Neural cell (in vitro differentiated cells): ENCODE data around the gene GALNT2. TPM values are rescaled to one million over a fixed set of nuclear protein-coding genes. Genes with fewer than 3 reads are reported as not detected.

Experiments used
- H2AFZ ChIP-seq: fragments of 200-600, 300-800 bp; sonication (generic), shearing (Covaris generic); 2 replicates; pipeline ENCODE4 v1.6.0; 2014; ENCODE audit warnings: low read depth, mild to moderate bottlenecking, antibody characterized with exemption, low read length, moderate library complexity
- H3F3A ChIP-seq: fragments of 200-600 bp; shearing (Covaris generic); 2 replicates; pipeline ENCODE4 v1.6.1; 2016; ENCODE audit warnings: mild to moderate bottlenecking, moderate library complexity, mixed read lengths, antibody characterized with exemption, low read length; ENCODE audit not compliant: insufficient read depth, poor library complexity, severe bottlenecking
- H3K27ac ChIP-seq: fragments of 200-600, 300-800 bp; sonication (generic), shearing (Covaris generic); 2 replicates; pipeline ENCODE4 v1.5.1; 2014; ENCODE audit warnings: mild to moderate bottlenecking, low read length, moderate library complexity
- H3K27me3 ChIP-seq: fragments of 300-800, 200-600 bp; sonication (generic), shearing (Covaris generic); 2 replicates; pipeline ENCODE4 v1.6.0; 2014; ENCODE audit warnings: mild to moderate bottlenecking, low read depth, low read length, moderate library complexity; ENCODE audit not compliant: insufficient read depth
- H3K36me3 ChIP-seq: fragments of 300-800, 200-600 bp; sonication (generic), shearing (Covaris generic); 2 replicates; pipeline ENCODE4 v1.5.1; 2014; ENCODE audit warnings: mild to moderate bottlenecking, antibody characterized with exemption, low read length, moderate library complexity; ENCODE audit not compliant: insufficient read depth
- H3K4me2 ChIP-seq: fragments of 300-800, 200-600 bp; sonication (generic), shearing (Covaris generic); 2 replicates; pipeline ENCODE4 v1.6.0; 2014; ENCODE audit warnings: mild to moderate bottlenecking, low read length
- H3K4me3 ChIP-seq: fragments of 300-800, 200-600 bp; sonication (generic), shearing (Covaris generic); 2 replicates; pipeline ENCODE4 v1.5.1; 2014; ENCODE audit warnings: mild to moderate bottlenecking, low read length, moderate library complexity
- H3K79me2 ChIP-seq: fragments of 200-600 bp; shearing (Covaris generic); replicated peaks from 2 replicates; pipeline ENCODE4 v1.6.0; 2014; ENCODE audit warnings: mild to moderate bottlenecking, low read length, moderate library complexity; ENCODE audit not compliant: insufficient read depth
- H3K9ac ChIP-seq: fragments of 300-800, 200-600 bp; sonication (generic), shearing (Covaris generic); 2 replicates; pipeline ENCODE4 v1.6.1; 2016; ENCODE audit warnings: mild to moderate bottlenecking, low read length, mixed read lengths
- H3K9me2 ChIP-seq: fragments of 200-600 bp; shearing (Covaris generic); 2 replicates; pipeline ENCODE4 v1.6.1; 2016; ENCODE audit warnings: mild to moderate bottlenecking, low read length, mixed read lengths; ENCODE audit not compliant: insufficient read depth
- H3K9me3 ChIP-seq: fragments of 200-600, 300-800 bp; sonication (generic), shearing (Covaris generic); 2 replicates; pipeline ENCODE4 v1.6.1; 2016; ENCODE audit warnings: mild to moderate bottlenecking, mixed run types, low read length, moderate library complexity, mixed read lengths
- H4K20me1 ChIP-seq: fragments of 200-600 bp; shearing (Covaris generic); 2 replicates; pipeline ENCODE4 v1.6.1; 2016; ENCODE audit warnings: mild to moderate bottlenecking, mixed run types; ENCODE audit not compliant: insufficient read depth
- EP300 ChIP-seq: fragments of 450-650 bp; conservative IDR thresholded peaks from 2 replicates; pipeline ENCODE4 v1.6.1; 2014; ENCODE audit warnings: antibody characterized with exemption, mild to moderate bottlenecking, moderate library complexity; ENCODE audit not compliant: poor library complexity, severe bottlenecking
- EZH2 ChIP-seq: fragments of 200-600, 300-800 bp; shearing (Covaris generic), sonication (generic); IDR thresholded peaks from 2 replicates; pipeline ENCODE4 v1.6.1; 2014; ENCODE audit warnings: antibody characterized with exemption, low read length, borderline replicate concordance, mild to moderate bottlenecking; ENCODE audit not compliant: insufficient read depth, poor library complexity, severe bottlenecking
- MXI1 ChIP-seq: fragments of 450-650 bp; conservative IDR thresholded peaks from 2 replicates; pipeline ENCODE4 v1.6.1; 2014; ENCODE audit warnings: antibody characterized with exemption, mild to moderate bottlenecking; ENCODE audit not compliant: poor library complexity, severe bottlenecking
- POLR2AphosphoS5 ChIP-seq: IDR thresholded peaks from 2 replicates; pipeline ENCODE4 v1.6.1; 2012
- RAD21 ChIP-seq: fragments of 450-650 bp; conservative IDR thresholded peaks from 2 replicates; pipeline ENCODE4 v1.6.1; 2014; ENCODE audit warnings: antibody characterized with exemption, mild to moderate bottlenecking, moderate library complexity
- SMC3 ChIP-seq: fragments of 450-650 bp; conservative IDR thresholded peaks from 2 replicates; pipeline ENCODE4 v1.6.1; 2014; ENCODE audit warnings: antibody characterized with exemption, mild to moderate bottlenecking, moderate library complexity; ENCODE audit not compliant: poor library complexity
- TAF1 ChIP-seq: IDR thresholded peaks from 2 replicates; pipeline ENCODE4 v1.6.1; 2012; ENCODE audit warnings: low read depth
- polyA plus RNA-seq: library from polyadenylated mRNA; depleted of rRNA; stranded (reverse); fragments of >200 nt; gene quantifications from 2 replicates; pipeline ENCODE4 v1.2.3, GENCODE V29; 2014
- TF ChIP-seq, protein P1 (sequence below): fragments of 450-650 bp; IDR thresholded peaks from 2 replicates; pipeline ENCODE4 v1.5.1; 2014; ENCODE audit warnings: antibody characterized with exemption, mild to moderate bottlenecking, moderate library complexity; ENCODE audit not compliant: poor library complexity, severe bottlenecking
- TF ChIP-seq, protein P2 (sequence below): IDR thresholded peaks from 2 replicates; pipeline ENCODE4 v1.6.1; 2012; ENCODE audit warnings: borderline replicate concordance

Gene GALNT2
- polyA plus RNA-seq, 1 donor from 2014 or later = 38.8 TPM

DNA sequence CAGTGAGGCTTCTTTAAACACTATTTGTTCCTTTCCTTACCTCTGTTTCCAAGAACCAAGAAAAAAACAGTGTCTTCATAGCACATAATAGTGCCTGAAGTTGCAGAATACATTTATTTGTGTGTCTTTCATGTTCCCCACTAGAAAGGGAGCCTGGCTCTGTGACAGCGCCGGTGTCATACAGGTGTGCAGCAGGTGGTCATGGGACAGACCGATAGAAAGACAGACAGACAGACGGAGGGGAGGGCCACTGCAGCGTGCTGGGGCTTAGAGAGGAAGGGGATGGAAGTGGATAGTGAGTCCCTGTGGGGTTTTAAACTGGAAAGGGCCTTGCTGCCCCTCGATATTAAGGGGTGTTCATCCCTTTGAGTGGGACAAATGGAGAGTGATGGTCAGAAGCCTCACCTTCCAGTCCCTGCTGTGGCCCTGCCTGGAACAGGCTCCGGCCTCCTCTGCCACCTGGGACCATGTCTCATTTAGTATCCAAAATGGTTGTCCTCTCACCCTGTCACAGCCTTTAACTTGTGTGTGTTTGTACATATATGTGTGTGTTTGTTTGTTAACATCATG lies 206.2 kb downstream of the GALNT2 start:
- H3F3A ChIP-seq = peaks cover 3% of the 10 kb centered on the region
- H3K36me3 ChIP-seq = no peaks in the 10 kb centered on the region
- no peaks in the 10 kb centered on the region for H3K9me3 ChIP-seq
- no peak overlapping the region for H3K4me3 ChIP-seq
- no peak overlapping the region for H3K9ac ChIP-seq
- no peaks in the 10 kb centered on the region for H3K27me3 ChIP-seq
- TF ChIP-seq EZH2 = no peak
- TF ChIP-seq, protein P1, sequence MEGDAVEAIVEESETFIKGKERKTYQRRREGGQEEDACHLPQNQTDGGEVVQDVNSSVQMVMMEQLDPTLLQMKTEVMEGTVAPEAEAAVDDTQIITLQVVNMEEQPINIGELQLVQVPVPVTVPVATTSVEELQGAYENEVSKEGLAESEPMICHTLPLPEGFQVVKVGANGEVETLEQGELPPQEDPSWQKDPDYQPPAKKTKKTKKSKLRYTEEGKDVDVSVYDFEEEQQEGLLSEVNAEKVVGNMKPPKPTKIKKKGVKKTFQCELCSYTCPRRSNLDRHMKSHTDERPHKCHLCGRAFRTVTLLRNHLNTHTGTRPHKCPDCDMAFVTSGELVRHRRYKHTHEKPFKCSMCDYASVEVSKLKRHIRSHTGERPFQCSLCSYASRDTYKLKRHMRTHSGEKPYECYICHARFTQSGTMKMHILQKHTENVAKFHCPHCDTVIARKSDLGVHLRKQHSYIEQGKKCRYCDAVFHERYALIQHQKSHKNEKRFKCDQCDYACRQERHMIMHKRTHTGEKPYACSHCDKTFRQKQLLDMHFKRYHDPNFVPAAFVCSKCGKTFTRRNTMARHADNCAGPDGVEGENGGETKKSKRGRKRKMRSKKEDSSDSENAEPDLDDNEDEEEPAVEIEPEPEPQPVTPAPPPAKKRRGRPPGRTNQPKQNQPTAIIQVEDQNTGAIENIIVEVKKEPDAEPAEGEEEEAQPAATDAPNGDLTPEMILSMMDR = no peak
- TF ChIP-seq TAF1 = no peak
- no peak for TF ChIP-seq EP300
- TF ChIP-seq, protein P2, sequence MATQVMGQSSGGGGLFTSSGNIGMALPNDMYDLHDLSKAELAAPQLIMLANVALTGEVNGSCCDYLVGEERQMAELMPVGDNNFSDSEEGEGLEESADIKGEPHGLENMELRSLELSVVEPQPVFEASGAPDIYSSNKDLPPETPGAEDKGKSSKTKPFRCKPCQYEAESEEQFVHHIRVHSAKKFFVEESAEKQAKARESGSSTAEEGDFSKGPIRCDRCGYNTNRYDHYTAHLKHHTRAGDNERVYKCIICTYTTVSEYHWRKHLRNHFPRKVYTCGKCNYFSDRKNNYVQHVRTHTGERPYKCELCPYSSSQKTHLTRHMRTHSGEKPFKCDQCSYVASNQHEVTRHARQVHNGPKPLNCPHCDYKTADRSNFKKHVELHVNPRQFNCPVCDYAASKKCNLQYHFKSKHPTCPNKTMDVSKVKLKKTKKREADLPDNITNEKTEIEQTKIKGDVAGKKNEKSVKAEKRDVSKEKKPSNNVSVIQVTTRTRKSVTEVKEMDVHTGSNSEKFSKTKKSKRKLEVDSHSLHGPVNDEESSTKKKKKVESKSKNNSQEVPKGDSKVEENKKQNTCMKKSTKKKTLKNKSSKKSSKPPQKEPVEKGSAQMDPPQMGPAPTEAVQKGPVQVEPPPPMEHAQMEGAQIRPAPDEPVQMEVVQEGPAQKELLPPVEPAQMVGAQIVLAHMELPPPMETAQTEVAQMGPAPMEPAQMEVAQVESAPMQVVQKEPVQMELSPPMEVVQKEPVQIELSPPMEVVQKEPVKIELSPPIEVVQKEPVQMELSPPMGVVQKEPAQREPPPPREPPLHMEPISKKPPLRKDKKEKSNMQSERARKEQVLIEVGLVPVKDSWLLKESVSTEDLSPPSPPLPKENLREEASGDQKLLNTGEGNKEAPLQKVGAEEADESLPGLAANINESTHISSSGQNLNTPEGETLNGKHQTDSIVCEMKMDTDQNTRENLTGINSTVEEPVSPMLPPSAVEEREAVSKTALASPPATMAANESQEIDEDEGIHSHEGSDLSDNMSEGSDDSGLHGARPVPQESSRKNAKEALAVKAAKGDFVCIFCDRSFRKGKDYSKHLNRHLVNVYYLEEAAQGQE = no peak
- TF ChIP-seq MXI1 = no peak
- H3K79me2 ChIP-seq = no peaks in the 10 kb centered on the region
- no peak overlapping the region for H3K27ac ChIP-seq
- H3K9me2 ChIP-seq = no peaks in the 10 kb centered on the region
- no peak overlapping the region for H2AFZ ChIP-seq
- H4K20me1 ChIP-seq = no peaks in the 10 kb centered on the region
- H3K4me2 ChIP-seq = no peak overlapping the region

DNA sequence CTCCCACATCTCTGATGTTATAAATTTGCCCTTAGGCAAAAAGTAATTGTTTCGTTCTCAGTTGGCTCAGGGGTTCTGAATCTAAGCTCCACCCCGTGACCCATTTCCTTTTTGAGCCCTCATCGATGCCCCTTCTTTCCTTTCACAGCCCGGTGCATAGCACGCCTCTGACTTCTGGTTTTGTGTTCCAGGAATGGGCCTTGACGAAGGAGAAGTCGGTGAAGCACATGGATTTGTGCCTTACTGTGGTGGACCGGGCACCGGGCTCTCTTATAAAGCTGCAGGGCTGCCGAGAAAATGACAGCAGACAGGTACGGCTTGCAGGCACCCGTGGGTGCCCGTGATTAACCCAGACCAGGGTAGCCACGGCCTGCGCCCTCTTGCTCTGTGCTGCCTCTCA lies 207.2 kb downstream of the GALNT2 start:
- Histone ChIP-seq H3K27ac (no peak overlapping the region), H4K20me1 (no peaks in the 10 kb centered on the region), H3K4me3 (no peak overlapping the region), H3K9me2 (no peaks in the 10 kb centered on the region), H3K79me2 (no peaks in the 10 kb centered on the region), H2AFZ (no peak overlapping the region), H3F3A (peaks cover 3% of the 10 kb centered on the region), H3K36me3 (no peaks in the 10 kb centered on the region), H3K27me3 (no peaks in the 10 kb centered on the region), H3K9ac (no peak overlapping the region), H3K4me2 (no peak overlapping the region), H3K9me3 (no peaks in the 10 kb centered on the region)
- TF ChIP-seq SMC3 = no peak
- TF ChIP-seq, protein P1 = no peak
- no peak for TF ChIP-seq TAF1
- TF ChIP-seq, protein P2 = no peak
- TF ChIP-seq RAD21 = no peak
- no peak for TF ChIP-seq EP300
- TF ChIP-seq MXI1 = no peak
- no peak for TF ChIP-seq POLR2AphosphoS5
- no peak for TF ChIP-seq EZH2
